Fibroblast of lung (primary cell): Measurements from ENCODE around the gene HMG20A. TPM values are rescaled to one million over a fixed set of nuclear protein-coding genes. Genes with fewer than 3 reads are reported as not detected.

Experiments used
- DNase-seq, 2 donors: peaks; one replicate each; pipeline versions ENCODE4 v3.0.0 to v3.0.0-alpha.2; 2010; ENCODE audit warnings: low read depth in 2 of 2
- H2AFZ ChIP-seq: 2 replicates; pipeline ENCODE4 v1.5.1; 2012; ENCODE audit warnings: low read length, control low read depth, inconsistent platforms
- H3K27ac ChIP-seq: 2 replicates; pipeline ENCODE4 v1.5.1; 2011; ENCODE audit warnings: low read length, control low read depth; ENCODE audit not compliant: insufficient read depth
- H3K27me3 ChIP-seq: 2 replicates; pipeline ENCODE4 v1.5.1; 2011; ENCODE audit warnings: mild to moderate bottlenecking, low read length; ENCODE audit not compliant: control insufficient read depth, insufficient read depth
- H3K36me3 ChIP-seq: 2 replicates; pipeline ENCODE4 v1.5.1; 2011; ENCODE audit warnings: low read length; ENCODE audit not compliant: control insufficient read depth, insufficient read depth
- H3K4me1 ChIP-seq: 2 replicates; pipeline ENCODE4 v1.5.1; 2011; ENCODE audit warnings: low read length; ENCODE audit not compliant: control insufficient read depth, insufficient read depth; ENCODE audit errors: extremely low read depth
- H3K4me2 ChIP-seq: 2 replicates; pipeline ENCODE4 v1.5.1; 2011; ENCODE audit warnings: low read length, control low read depth; ENCODE audit not compliant: insufficient read depth; ENCODE audit errors: extremely low read depth
- H3K4me3 ChIP-seq, 4 experiments: fragments of 200-600 bp in 1 of 4; sonication (generic) in 1 of 4; replicated peaks in 1 of 4; 2 replicates each; pipeline ENCODE4 v1.5.1; 2011 to 2016; ENCODE audit warnings: low read length in 4 of 4, low read depth in 3 of 4, mild to moderate bottlenecking in 3 of 4, control low read depth in 2 of 4, inconsistent platforms in 1 of 4, mixed read lengths in 1 of 4; ENCODE audit not compliant: insufficient read depth in 1 of 4; ENCODE audit errors: control extremely low read depth in 1 of 4
- H3K79me2 ChIP-seq: 2 replicates; pipeline ENCODE4 v1.5.1; 2012; ENCODE audit warnings: mild to moderate bottlenecking, low read length, inconsistent platforms; ENCODE audit not compliant: control insufficient read depth, insufficient read depth
- H3K9ac ChIP-seq: 2 replicates; pipeline ENCODE4 v1.5.1; 2011; ENCODE audit warnings: mild to moderate bottlenecking, low read length, control low read depth; ENCODE audit not compliant: insufficient read depth
- H3K9me3 ChIP-seq: 2 replicates; pipeline ENCODE4 v1.5.1; 2012; ENCODE audit warnings: low read depth, low read length; ENCODE audit not compliant: control insufficient read depth, insufficient read depth
- H4K20me1 ChIP-seq: 2 replicates; pipeline ENCODE4 v1.5.1; 2011; ENCODE audit warnings: low read length; ENCODE audit not compliant: control insufficient read depth, insufficient read depth; ENCODE audit errors: extremely low read depth
- EZH2 ChIP-seq: IDR thresholded peaks from 2 replicates; pipeline ENCODE4 v1.5.1; 2012; ENCODE audit warnings: low read length, control low read depth, mild to moderate bottlenecking; ENCODE audit errors: missing control alignments
- polyA plus RNA-seq, 2 donors: library from polyadenylated mRNA; depleted of rRNA in 1 of 2; stranded (reverse) in 1 of 2; unstranded in 1 of 2; fragments of >200 nt; gene quantifications; 2 replicates each; pipeline ENCODE4 v1.2.1, GENCODE V29; 2011 to 2012; ENCODE audit warnings: missing spikeins in 1 of 2
- total RNA-seq: library from RNA; depleted of rRNA; stranded (reverse); fragments of >200 nt; gene quantifications from 2 replicates; pipeline ENCODE4 v1.2.1, GENCODE V29; 2014
- TF ChIP-seq, protein P1 (sequence below), 2 donors: IDR thresholded peaks in 1 of 2; conservative IDR thresholded peaks in 1 of 2; 1 replicate in 1 of 2; 2 replicates in 1 of 2; pipeline ENCODE4 v1.5.1; 2011 to 2012; ENCODE audit warnings: low read length in 2 of 2, control low read depth in 1 of 2, inconsistent platforms in 1 of 2, low read depth in 1 of 2, mild to moderate bottlenecking in 1 of 2

HMG20A gene
- total and polyA plus RNA-seq, 2 donors (not counting 1 experiment from before 2014, with no cell fraction given) = 26.3 to 38.0 TPM

GRCh38 chr15:77502379-77503095, 81.8 kb downstream of the HMG20A start:
- no peak for TF ChIP-seq EZH2
- TF ChIP-seq, protein P1, sequence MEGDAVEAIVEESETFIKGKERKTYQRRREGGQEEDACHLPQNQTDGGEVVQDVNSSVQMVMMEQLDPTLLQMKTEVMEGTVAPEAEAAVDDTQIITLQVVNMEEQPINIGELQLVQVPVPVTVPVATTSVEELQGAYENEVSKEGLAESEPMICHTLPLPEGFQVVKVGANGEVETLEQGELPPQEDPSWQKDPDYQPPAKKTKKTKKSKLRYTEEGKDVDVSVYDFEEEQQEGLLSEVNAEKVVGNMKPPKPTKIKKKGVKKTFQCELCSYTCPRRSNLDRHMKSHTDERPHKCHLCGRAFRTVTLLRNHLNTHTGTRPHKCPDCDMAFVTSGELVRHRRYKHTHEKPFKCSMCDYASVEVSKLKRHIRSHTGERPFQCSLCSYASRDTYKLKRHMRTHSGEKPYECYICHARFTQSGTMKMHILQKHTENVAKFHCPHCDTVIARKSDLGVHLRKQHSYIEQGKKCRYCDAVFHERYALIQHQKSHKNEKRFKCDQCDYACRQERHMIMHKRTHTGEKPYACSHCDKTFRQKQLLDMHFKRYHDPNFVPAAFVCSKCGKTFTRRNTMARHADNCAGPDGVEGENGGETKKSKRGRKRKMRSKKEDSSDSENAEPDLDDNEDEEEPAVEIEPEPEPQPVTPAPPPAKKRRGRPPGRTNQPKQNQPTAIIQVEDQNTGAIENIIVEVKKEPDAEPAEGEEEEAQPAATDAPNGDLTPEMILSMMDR (conservative IDR thresholded peaks at IDR 0.05 in 1 of 2, IDR thresholded peaks at IDR 0.05 in 1 of 2; ENCODE audit: low read depth in 1 of 2, low read length in 2 of 2) = no peak
- H3K4me2 ChIP-seq = no peak overlapping the region
- H3K9me3 ChIP-seq = no peaks in the 10 kb centered on the region
- no peaks in the 10 kb centered on the region for H3K27me3 ChIP-seq
- H4K20me1 ChIP-seq = no peaks in the 10 kb centered on the region
- peaks cover 20% of the 10 kb centered on the region for H3K4me1 ChIP-seq
- no peak overlapping the region for H3K27ac ChIP-seq
- H3K36me3 ChIP-seq = no peaks in the 10 kb centered on the region
- no peak for DNase-seq
- no peak overlapping the region for H3K9ac ChIP-seq
- no peak overlapping the region for H3K4me3 ChIP-seq
- H2AFZ ChIP-seq = no peak overlapping the region
- no peaks in the 10 kb centered on the region for H3K79me2 ChIP-seq

- H3K4me1 ChIP-seq = peaks cover 25% of the 10 kb centered on the region
- H3K4me3 ChIP-seq = no peak overlapping the region
- H3K9ac ChIP-seq = no peak overlapping the region
- H3K9me3 ChIP-seq = no peaks in the 10 kb centered on the region
- no peaks in the 10 kb centered on the region for H3K79me2 ChIP-seq
- no peaks in the 10 kb centered on the region for H3K27me3 ChIP-seq
- no peak overlapping the region for H3K27ac ChIP-seq
- DNase-seq = no peak
- no peaks in the 10 kb centered on the region for H4K20me1 ChIP-seq
- no peak overlapping the region for H2AFZ ChIP-seq
- no peaks in the 10 kb centered on the region for H3K36me3 ChIP-seq
- H3K4me2 ChIP-seq = no peak overlapping the region
- no peak for TF ChIP-seq EZH2
- TF ChIP-seq, protein P1 (conservative IDR thresholded peaks at IDR 0.05 in 1 of 2, IDR thresholded peaks at IDR 0.05 in 1 of 2; ENCODE audit: low read depth in 1 of 2, low read length in 2 of 2) = no peak
These were observed 82.6 kb downstream of the HMG20A start for GRCh38 chr15:77503240-77503639.

DNA sequence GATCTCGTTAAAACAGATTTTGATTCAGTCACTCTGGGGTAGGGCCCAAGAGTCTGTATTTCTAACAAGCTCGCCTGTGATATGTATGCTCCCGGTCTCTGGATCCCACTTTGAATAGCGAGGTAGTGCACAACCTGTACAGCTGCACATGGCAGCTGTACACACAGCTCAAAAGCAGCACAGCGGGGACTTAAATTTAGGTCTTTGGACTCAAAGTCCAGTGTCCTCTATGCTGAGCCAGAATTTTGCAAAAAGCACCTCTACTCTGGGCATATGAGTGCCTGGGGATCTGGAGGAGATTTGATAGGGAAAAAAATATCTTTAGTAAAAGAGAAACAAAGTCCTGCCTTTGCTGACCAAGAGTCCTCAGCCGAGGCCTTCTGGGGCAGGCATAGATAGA, 83.1 kb downstream of the HMG20A start:
- no peak for TF ChIP-seq EZH2
- TF ChIP-seq, protein P1 (conservative IDR thresholded peaks at IDR 0.05 in 1 of 2, IDR thresholded peaks at IDR 0.05 in 1 of 2; ENCODE audit: low read depth in 1 of 2, low read length in 2 of 2) = no peak
- no peaks in the 10 kb centered on the region for H3K36me3 ChIP-seq
- no peak for DNase-seq
- H3K27ac ChIP-seq = no peak overlapping the region
- H3K27me3 ChIP-seq = no peaks in the 10 kb centered on the region
- no peak overlapping the region for H3K4me3 ChIP-seq
- no peaks in the 10 kb centered on the region for H4K20me1 ChIP-seq
- H3K4me1 ChIP-seq = peaks cover 23% of the 10 kb centered on the region
- no peak overlapping the region for H2AFZ ChIP-seq
- H3K4me2 ChIP-seq = no peak overlapping the region
- H3K9me3 ChIP-seq = no peaks in the 10 kb centered on the region
- no peaks in the 10 kb centered on the region for H3K79me2 ChIP-seq
- no peak overlapping the region for H3K9ac ChIP-seq
